Caco-2 (cell line): ENCODE data around the gene VWA7. TPM values are rescaled to one million over a fixed set of nuclear protein-coding genes. Genes with fewer than 3 reads are reported as not detected.

Source experiments
- BruUV-seq: library from RNA; stranded (reverse); fragments of 400-500 nt; replicated peaks from 2 replicates; lab custom pipeline; 2021; lab: Mats Ljungman, UMichigan
- CTCF ChIA-PET: fragments of 300-600 bp; sonication (Branson Sonifier 250); formaldehyde crosslinking; loops from one replicate; lab custom pipeline; 2022; ENCODE audit warnings: antibody characterized with exemption; lab: Charles Lee
- POLR2A ChIA-PET: fragments of 300-600 bp; sonication (Branson Sonifier 250); formaldehyde crosslinking; loops from one replicate; lab custom pipeline; 2022; ENCODE audit warnings: antibody characterized with exemption; lab: Charles Lee
- DNase-seq, 2 experiments: peaks; one replicate each; pipeline versions ENCODE4 v3.0.0 to v3.0.0-alpha.2; 2020 to 2022
- H3K27me3 ChIP-seq: replicated peaks from 2 replicates; pipeline ENCODE4 v1.6.0; 2011; ENCODE audit warnings: low read length; ENCODE audit not compliant: control insufficient read depth, insufficient read depth
- H3K36me3 ChIP-seq: 2 replicates; pipeline ENCODE4 v1.5.1; 2011; ENCODE audit warnings: low read length; ENCODE audit not compliant: control insufficient read depth, insufficient read depth
- H3K4me1 ChIP-seq: fragments of 250-450 bp; sonication (Bioruptor Pico); 2 replicates; pipeline ENCODE4 v1.5.1; 2020; ENCODE audit warnings: mild to moderate bottlenecking
- H3K4me3 ChIP-seq: 2 replicates; pipeline ENCODE4 v1.5.1; 2011; ENCODE audit warnings: low read depth, mild to moderate bottlenecking, control low read depth, low read length
- H3K9me3 ChIP-seq: fragments of 250-450 bp; sonication (Bioruptor Pico); 2 replicates; pipeline ENCODE4 v1.5.1; 2020; ENCODE audit warnings: mild to moderate bottlenecking, moderate library complexity
- H3K27ac Mint-ChIP-seq: one replicate; pipeline ENCODE4 v1.8.0; 2022; ENCODE audit warnings: mixed read lengths; ENCODE audit not compliant: unreplicated experiment
- H3K27me3 Mint-ChIP-seq: one replicate; pipeline ENCODE4 v1.8.0; 2022; ENCODE audit warnings: mixed read lengths; ENCODE audit not compliant: insufficient read depth, unreplicated experiment
- H3K36me3 Mint-ChIP-seq: one replicate; pipeline ENCODE4 v1.8.0; 2022; ENCODE audit warnings: mild to moderate bottlenecking, mixed read lengths; ENCODE audit not compliant: insufficient read depth, unreplicated experiment
- H3K4me1 Mint-ChIP-seq: one replicate; pipeline ENCODE4 v1.8.0; 2022; ENCODE audit warnings: low read depth, mixed read lengths; ENCODE audit not compliant: unreplicated experiment
- H3K4me3 Mint-ChIP-seq: one replicate; pipeline ENCODE4 v1.8.0; 2022; ENCODE audit warnings: mild to moderate bottlenecking, moderate library complexity, mixed read lengths; ENCODE audit not compliant: unreplicated experiment
- H3K9me3 Mint-ChIP-seq: one replicate; pipeline ENCODE4 v1.8.0; 2022; ENCODE audit warnings: mixed read lengths; ENCODE audit not compliant: unreplicated experiment
- intact Hi-C: fragments of 100-400 bp; cut with micrococcal nuclease; formaldehyde crosslinking; loops from one replicate; pipeline ENCODE4 v1.10.0; 2022; ENCODE audit not compliant: unreplicated experiment
- total RNA-seq: library from RNA; stranded (reverse); gene quantifications from 2 replicates; pipeline ENCODE4 v1.2.3, GENCODE V29; 2022
- TF ChIP-seq, protein P1 (sequence below), 2 experiments: fragments of 200-600 bp in 1 of 2; IDR thresholded peaks; 1 replicate in 1 of 2; 2 replicates in 1 of 2; pipeline versions ENCODE4 v1.5.1 to v1.8.0; 2011 to 2022; ENCODE audit warnings: antibody characterized with exemption in 1 of 2, control low read depth in 1 of 2, inconsistent platforms in 1 of 2, low read depth in 1 of 2, low read length in 1 of 2, mild to moderate bottlenecking in 1 of 2, moderate library complexity in 1 of 2; ENCODE audit not compliant: insufficient read depth in 1 of 2, severe bottlenecking in 1 of 2, unreplicated experiment in 1 of 2

The VWA7 gene
- total RNA-seq, 1 experiment from 2014 or later: 0.61 TPM

DNA sequence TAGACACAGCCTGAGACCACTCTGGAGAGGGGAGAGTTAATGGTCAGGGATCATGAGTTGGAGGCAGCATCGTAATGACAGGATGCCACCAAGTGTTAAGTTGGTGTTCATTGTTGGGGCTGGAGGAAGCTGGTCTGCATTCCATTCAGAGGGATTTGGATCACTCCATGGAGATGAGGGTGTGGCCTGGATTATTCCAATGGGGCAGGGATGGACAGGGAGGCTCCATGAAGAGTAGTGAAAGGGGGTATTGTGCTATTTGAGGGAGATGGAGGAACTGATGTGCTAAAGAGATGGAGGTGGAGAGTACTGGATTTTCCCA is 13.5 kb downstream of the VWA7 start:
- Histone ChIP-seq H3K4me3 (no peak overlapping the region), H3K9me3 (no peaks in the 10 kb centered on the region), H3K4me1 (peaks cover 9% of the 10 kb centered on the region), H3K36me3 (0 out of 2 replicates have a peak, but pooled peaks cover 1% of the 10 kb centered on the region), H3K27me3 (no peaks in the 10 kb centered on the region)
- POLR2A ChIA-PET: no interaction called here
- Mint-ChIP-seq H3K4me1 (peaks cover 10% of the 10 kb centered on the region), H3K27me3 (no peaks in the 10 kb centered on the region), H3K4me3 (peak overlapping the region; percentile 4), H3K27ac (peak overlapping the region; percentile 29), H3K36me3 (peaks cover 18% of the 10 kb centered on the region), H3K9me3 (no peaks in the 10 kb centered on the region)
- no TSS peak for BruUV-seq
- TF ChIP-seq, protein P1, sequence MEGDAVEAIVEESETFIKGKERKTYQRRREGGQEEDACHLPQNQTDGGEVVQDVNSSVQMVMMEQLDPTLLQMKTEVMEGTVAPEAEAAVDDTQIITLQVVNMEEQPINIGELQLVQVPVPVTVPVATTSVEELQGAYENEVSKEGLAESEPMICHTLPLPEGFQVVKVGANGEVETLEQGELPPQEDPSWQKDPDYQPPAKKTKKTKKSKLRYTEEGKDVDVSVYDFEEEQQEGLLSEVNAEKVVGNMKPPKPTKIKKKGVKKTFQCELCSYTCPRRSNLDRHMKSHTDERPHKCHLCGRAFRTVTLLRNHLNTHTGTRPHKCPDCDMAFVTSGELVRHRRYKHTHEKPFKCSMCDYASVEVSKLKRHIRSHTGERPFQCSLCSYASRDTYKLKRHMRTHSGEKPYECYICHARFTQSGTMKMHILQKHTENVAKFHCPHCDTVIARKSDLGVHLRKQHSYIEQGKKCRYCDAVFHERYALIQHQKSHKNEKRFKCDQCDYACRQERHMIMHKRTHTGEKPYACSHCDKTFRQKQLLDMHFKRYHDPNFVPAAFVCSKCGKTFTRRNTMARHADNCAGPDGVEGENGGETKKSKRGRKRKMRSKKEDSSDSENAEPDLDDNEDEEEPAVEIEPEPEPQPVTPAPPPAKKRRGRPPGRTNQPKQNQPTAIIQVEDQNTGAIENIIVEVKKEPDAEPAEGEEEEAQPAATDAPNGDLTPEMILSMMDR (IDR thresholded peaks at IDR 0.05; ENCODE audit: insufficient read depth in 1 of 2, low read depth in 1 of 2, low read length in 1 of 2, severe bottlenecking in 1 of 2, unreplicated experiment in 1 of 2): no peak
- peak; percentile 61 to 67 for DNase-seq
- intact Hi-C loops: loop anchor here (1.0 to 2.0 kb wide), 2 partner anchors 25 to 34 kb away; partner anchors contain the start of gene DDAH2
- CTCF ChIA-PET: interaction anchor here (0.6 to 0.8 kb wide), 3 partner anchors 25 to 83 kb away, joined by 3 to 6 read pairs (median 3); partner anchors contain the start of genes ABHD16A and LY6G5C

- CTCF ChIA-PET: interaction anchor here (0.6 to 0.8 kb wide), 2 partner anchors 60 to 82 kb away, joined by 3 to 6 read pairs; partner anchors contain the start of genes ABHD16A and LY6G5C
- peak overlapping the region; percentile 29 for H3K27ac Mint-ChIP-seq
- no peak for DNase-seq
- no peaks in the 10 kb centered on the region for H3K9me3 Mint-ChIP-seq
- peak overlapping the region; percentile 4 for H3K4me3 Mint-ChIP-seq
- Histone ChIP-seq H3K9me3 (no peaks in the 10 kb centered on the region), H3K4me1 (peaks cover 9% of the 10 kb centered on the region), H3K27me3 (no peaks in the 10 kb centered on the region), H3K36me3 (0 out of 2 replicates have a peak, but pooled peaks cover 1% of the 10 kb centered on the region), H3K4me3 (no peak overlapping the region)
- no TSS peak for BruUV-seq
- TF ChIP-seq, protein P1 (IDR thresholded peaks at IDR 0.05; ENCODE audit: insufficient read depth in 1 of 2, low read depth in 1 of 2, low read length in 1 of 2, severe bottlenecking in 1 of 2, unreplicated experiment in 1 of 2): no peak
- no peaks in the 10 kb centered on the region for H3K27me3 Mint-ChIP-seq
- H3K36me3 Mint-ChIP-seq: peaks cover 22% of the 10 kb centered on the region
- intact Hi-C loops: loop anchor here (1.0 to 2.0 kb wide), 2 partner anchors 24 to 34 kb away; partner anchors contain the start of gene DDAH2
- peaks cover 10% of the 10 kb centered on the region for H3K4me1 Mint-ChIP-seq
- POLR2A ChIA-PET: interaction anchor here (0.6 to 0.9 kb wide), 2 partner anchors 24 to 33 kb away, joined by 3 to 14 read pairs; no protein-coding TSS in a partner anchor
Observed at GRCh38 chr6:31762878-31763618, 14.1 kb downstream of the VWA7 start.

DNA sequence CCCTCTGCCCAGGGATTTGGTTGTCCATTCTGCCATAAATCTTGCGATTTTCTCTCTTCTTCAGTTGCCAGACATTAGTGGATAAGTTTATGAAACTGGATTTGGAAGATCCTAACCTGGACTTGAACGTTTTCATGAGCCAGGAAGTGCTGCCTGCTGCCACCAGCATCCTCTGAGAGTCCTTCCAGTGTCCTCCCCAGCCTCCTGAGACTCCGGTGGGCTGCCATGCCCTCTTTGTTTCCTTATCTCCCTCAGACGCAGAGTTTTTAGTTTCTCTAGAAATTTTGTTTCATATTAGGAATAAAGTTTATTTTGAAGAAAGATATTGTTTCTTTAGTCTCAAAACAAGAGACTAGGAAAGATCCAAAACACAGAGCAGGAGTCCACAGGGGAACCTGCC is 14.8 kb downstream of the VWA7 start, which contains the start of gene SAPCD1:
Gene SAPCD1, plus strand, starts transcription at position 301 of the 400 bp plus-strand sequence. CDS start 399 bp downstream, outside the sequence.
- Histone ChIP-seq H3K4me3 (no peak within 1 kb of the TSS), H3K9me3 (no peaks in the 10 kb centered on the region), H3K27me3 (no peaks in the 10 kb centered on the region), H3K36me3 (0 out of 2 replicates have a peak, but pooled peaks cover 1% of the 10 kb centered on the region), H3K4me1 (peaks cover 7% of the 10 kb centered on the region)
- H3K4me3 Mint-ChIP-seq: peak within 1 kb of the TSS; percentile 4
- peak within 1 kb of the TSS; percentile 29 for H3K27ac Mint-ChIP-seq
- H3K9me3 Mint-ChIP-seq: no peaks in the 10 kb centered on the region
- H3K27me3 Mint-ChIP-seq: no peaks in the 10 kb centered on the region
- ChIA-PET CTCF (no interaction called here), POLR2A (interaction anchor here (0.9 kb wide), 1 partner anchor 33 kb away, joined by 3 read pairs; no protein-coding TSS in a partner anchor)
- DNase-seq: no peak
- peaks cover 29% of the 10 kb centered on the region for H3K36me3 Mint-ChIP-seq
- intact Hi-C loops: loop anchor here (2.0 kb wide), 1 partner anchor 24 kb away; no protein-coding TSS in a partner anchor
- H3K4me1 Mint-ChIP-seq: peaks cover 10% of the 10 kb centered on the region
- TSS peak; percentile 10 for BruUV-seq
- TF ChIP-seq, protein P1 (IDR thresholded peaks at IDR 0.05; ENCODE audit: insufficient read depth in 1 of 2, low read depth in 1 of 2, low read length in 1 of 2, severe bottlenecking in 1 of 2, unreplicated experiment in 1 of 2): no peak
